Measurements from ENCODE around the gene FHL1.

DNA sequence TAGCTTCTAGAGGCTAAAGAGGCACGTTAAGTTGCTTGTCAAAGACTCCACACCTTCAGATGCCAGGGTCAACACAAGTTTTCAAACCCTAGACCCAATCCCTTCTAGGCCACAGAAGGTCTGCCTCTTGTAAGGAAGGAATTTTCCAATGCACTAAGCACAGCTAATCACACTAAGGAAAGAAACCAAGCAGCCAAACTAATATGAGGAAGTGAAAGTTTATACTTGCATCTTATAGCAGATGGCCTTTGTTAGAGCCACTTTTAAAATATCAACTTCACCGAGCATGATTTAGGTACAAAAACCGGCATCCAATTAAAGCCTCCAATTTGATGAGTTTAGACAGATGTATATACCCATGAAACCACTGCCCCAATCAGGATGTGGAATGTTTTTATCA lies 9.9 kb downstream of the FHL1 start:
- TF ChIP-seq, protein P1, sequence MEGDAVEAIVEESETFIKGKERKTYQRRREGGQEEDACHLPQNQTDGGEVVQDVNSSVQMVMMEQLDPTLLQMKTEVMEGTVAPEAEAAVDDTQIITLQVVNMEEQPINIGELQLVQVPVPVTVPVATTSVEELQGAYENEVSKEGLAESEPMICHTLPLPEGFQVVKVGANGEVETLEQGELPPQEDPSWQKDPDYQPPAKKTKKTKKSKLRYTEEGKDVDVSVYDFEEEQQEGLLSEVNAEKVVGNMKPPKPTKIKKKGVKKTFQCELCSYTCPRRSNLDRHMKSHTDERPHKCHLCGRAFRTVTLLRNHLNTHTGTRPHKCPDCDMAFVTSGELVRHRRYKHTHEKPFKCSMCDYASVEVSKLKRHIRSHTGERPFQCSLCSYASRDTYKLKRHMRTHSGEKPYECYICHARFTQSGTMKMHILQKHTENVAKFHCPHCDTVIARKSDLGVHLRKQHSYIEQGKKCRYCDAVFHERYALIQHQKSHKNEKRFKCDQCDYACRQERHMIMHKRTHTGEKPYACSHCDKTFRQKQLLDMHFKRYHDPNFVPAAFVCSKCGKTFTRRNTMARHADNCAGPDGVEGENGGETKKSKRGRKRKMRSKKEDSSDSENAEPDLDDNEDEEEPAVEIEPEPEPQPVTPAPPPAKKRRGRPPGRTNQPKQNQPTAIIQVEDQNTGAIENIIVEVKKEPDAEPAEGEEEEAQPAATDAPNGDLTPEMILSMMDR (conservative IDR thresholded peaks at IDR 0.05; ENCODE audit: low read depth, low read length) = no peak
- TF ChIP-seq POLR2A (IDR thresholded peaks at IDR 0.05; ENCODE audit: low read depth, low read length) = no peak
- no peak for TF ChIP-seq RCOR1 (IDR thresholded peaks at IDR 0.05; ENCODE audit: insufficient replicate concordance, low read length)
- no peak for TF ChIP-seq FOS (IDR thresholded peaks at IDR 0.05; ENCODE audit: low read depth, low read length)
- TF ChIP-seq RAD21 (IDR thresholded peaks at IDR 0.05; ENCODE audit: low read length) = no peak
- no peak for TF ChIP-seq SMC3 (IDR thresholded peaks at IDR 0.05; ENCODE audit: low read depth, low read length)
